GM12865 (cell line): ENCODE data around the gene TMEM235.

Experiments
- DNase-seq: peaks from one replicate; pipeline ENCODE4 v3.0.0; 2010; ENCODE audit warnings: low read depth
- H3K4me3 ChIP-seq: 2 replicates; pipeline ENCODE4 v1.5.1; 2011; ENCODE audit warnings: mild to moderate bottlenecking, low read depth, low read length, control low read depth
- CTCF ChIP-seq: IDR thresholded peaks from 2 replicates; pipeline ENCODE4 v1.5.1; 2011; ENCODE audit warnings: low read length, control low read depth, low read depth, inconsistent platforms; ENCODE audit not compliant: insufficient read depth; ENCODE audit errors: missing control alignments

The TMEM235 gene

GRCh38 chr17:78268951-78269905 lies 37.8 kb downstream of the TMEM235 start:
- TF ChIP-seq CTCF, result no peak
- H3K4me3 ChIP-seq, result no peak overlapping the region
- no peak for DNase-seq

- no peak for TF ChIP-seq CTCF
Observed at GRCh38 chr17:78269955-78270381, 38.5 kb downstream of the TMEM235 start.

GRCh38 chr17:78271419-78272170 lies 40.2 kb downstream of the TMEM235 start:
- no peak overlapping the region for H3K4me3 ChIP-seq
- TF ChIP-seq CTCF, result no peak
- DNase-seq, result no peak

More at GRCh38 chr17:78269955-78270381, 38.5 kb downstream of the TMEM235 start:
- H3K4me3 ChIP-seq, result no peak overlapping the region
- no peak for DNase-seq

- H3K4me3 ChIP-seq, result no peak overlapping the region
- no peak for TF ChIP-seq CTCF
- peak; percentile 35 for DNase-seq
Observed at GRCh38 chr17:78272181-78272913, 40.9 kb downstream of the TMEM235 start.

- H3K4me3 ChIP-seq, result no peak overlapping the region
- no peak for TF ChIP-seq CTCF
- no peak for DNase-seq
Observed at GRCh38 chr17:78272914-78273258, 41.5 kb downstream of the TMEM235 start.

- TF ChIP-seq CTCF, result no peak
- H3K4me3 ChIP-seq, result no peak overlapping the region
- DNase-seq, result no peak
Observed at GRCh38 chr17:78273813-78274212, 42.4 kb downstream of the TMEM235 start.
